GM21367 (cell line): ENCODE data around the gene GLT6D1.

Source experiments
- ATAC-seq: cut with Tn5 transposase; IDR thresholded peaks from one replicate; pipeline ENCODE4 v1.9.1; 2021; ENCODE audit not compliant: unreplicated experiment

GLT6D1 gene

GRCh38 chr9:135588371-135588770 is 51.0 kb downstream of the GLT6D1 start:
- ATAC-seq: no peak

GRCh38 chr9:135587658-135588057 is 51.7 kb downstream of the GLT6D1 start:
- ATAC-seq: no peak

GRCh38 chr9:135586601-135587109 is 52.7 kb downstream of the GLT6D1 start:
- ATAC-seq: no peak

GRCh38 chr9:135584934-135585333 is 54.4 kb downstream of the GLT6D1 start:
- no peak for ATAC-seq

GRCh38 chr9:135584371-135584770 is 55.0 kb downstream of the GLT6D1 start:
- no peak for ATAC-seq

- no peak for ATAC-seq
Measured at GRCh38 chr9:135583688-135584011, 55.7 kb downstream of the GLT6D1 start.

- ATAC-seq: no peak
Measured at GRCh38 chr9:135582966-135583687, 56.2 kb downstream of the GLT6D1 start.

- ATAC-seq: no peak
Measured at GRCh38 chr9:135582541-135582940, 56.8 kb downstream of the GLT6D1 start.

- no peak for ATAC-seq
Measured at GRCh38 chr9:135581636-135582426, 57.5 kb downstream of the GLT6D1 start.

- ATAC-seq: no peak
Measured at GRCh38 chr9:135580664-135581380, 58.5 kb downstream of the GLT6D1 start.

GRCh38 chr9:135579889-135580660 is 59.3 kb downstream of the GLT6D1 start:
- ATAC-seq: no peak

GRCh38 chr9:135579356-135579755 is 60.0 kb downstream of the GLT6D1 start:
- no peak for ATAC-seq

- no peak for ATAC-seq
Measured at GRCh38 chr9:135577256-135577655, 62.1 kb downstream of the GLT6D1 start.

- ATAC-seq: no peak
Measured at GRCh38 chr9:135575995-135576631, 63.2 kb downstream of the GLT6D1 start.

GRCh38 chr9:135574943-135575342 is 64.4 kb downstream of the GLT6D1 start:
- ATAC-seq: no peak

GRCh38 chr9:135574331-135574730 is 65.0 kb downstream of the GLT6D1 start:
- ATAC-seq: no peak
